SU-DHL-6 (cell line): Measurements from ENCODE around the gene FBXO8.

Experiments
- EZH2phosphoT487 ChIP-seq: fragments of 200-600 bp; sonication (generic), shearing (Covaris generic); conservative IDR thresholded peaks from 2 replicates; pipeline ENCODE4 v1.6.1; 2018; ENCODE audit warnings: mild to moderate bottlenecking, antibody characterized with exemption, low read length, moderate library complexity, mixed read lengths
- TF ChIP-seq, protein P1 (sequence below): fragments of 200-600 bp; sonication (generic); IDR thresholded peaks from one replicate; pipeline ENCODE4 v1.5.1; 2017; ENCODE audit warnings: antibody characterized with exemption, mild to moderate bottlenecking, low read length, moderate library complexity; ENCODE audit not compliant: insufficient read depth, poor library complexity, severe bottlenecking

DNA sequence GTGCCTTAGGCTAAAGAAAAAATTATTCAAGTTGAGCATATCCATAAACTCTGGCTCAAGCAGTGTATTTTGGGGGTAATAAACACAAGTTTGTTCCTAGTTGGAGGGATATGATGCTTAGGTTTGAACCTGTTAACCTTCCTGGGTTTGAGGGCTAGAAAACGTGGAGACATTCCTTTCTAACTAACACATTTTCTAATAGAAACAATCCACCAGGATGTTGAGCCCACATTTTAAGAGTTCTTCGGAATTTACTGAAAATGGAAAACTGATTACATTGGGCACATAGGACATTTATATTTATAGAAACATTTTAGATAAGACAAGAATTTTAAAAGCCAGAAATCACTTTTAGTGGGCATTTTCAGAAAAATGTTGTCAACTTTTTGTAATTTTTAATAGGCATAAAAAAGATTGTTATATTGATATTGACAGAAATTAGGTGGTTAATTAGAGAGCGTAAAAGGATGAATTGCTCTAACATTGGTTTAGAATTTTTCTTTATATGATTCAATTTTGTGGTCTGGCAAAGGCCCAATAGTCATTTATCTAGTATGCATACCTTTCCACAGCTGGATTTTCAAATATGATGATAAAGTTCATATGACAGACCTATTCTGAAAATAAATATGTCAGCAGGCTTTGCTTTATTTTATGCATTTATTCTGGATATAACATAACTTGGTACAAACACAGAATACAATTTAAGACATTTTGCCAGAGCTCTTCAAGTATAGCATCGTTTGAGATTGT, 49.5 kb upstream of the FBXO8 start:
- TF ChIP-seq, protein P1, sequence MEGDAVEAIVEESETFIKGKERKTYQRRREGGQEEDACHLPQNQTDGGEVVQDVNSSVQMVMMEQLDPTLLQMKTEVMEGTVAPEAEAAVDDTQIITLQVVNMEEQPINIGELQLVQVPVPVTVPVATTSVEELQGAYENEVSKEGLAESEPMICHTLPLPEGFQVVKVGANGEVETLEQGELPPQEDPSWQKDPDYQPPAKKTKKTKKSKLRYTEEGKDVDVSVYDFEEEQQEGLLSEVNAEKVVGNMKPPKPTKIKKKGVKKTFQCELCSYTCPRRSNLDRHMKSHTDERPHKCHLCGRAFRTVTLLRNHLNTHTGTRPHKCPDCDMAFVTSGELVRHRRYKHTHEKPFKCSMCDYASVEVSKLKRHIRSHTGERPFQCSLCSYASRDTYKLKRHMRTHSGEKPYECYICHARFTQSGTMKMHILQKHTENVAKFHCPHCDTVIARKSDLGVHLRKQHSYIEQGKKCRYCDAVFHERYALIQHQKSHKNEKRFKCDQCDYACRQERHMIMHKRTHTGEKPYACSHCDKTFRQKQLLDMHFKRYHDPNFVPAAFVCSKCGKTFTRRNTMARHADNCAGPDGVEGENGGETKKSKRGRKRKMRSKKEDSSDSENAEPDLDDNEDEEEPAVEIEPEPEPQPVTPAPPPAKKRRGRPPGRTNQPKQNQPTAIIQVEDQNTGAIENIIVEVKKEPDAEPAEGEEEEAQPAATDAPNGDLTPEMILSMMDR, result no peak
- no peak for TF ChIP-seq EZH2phosphoT487
